ENCODE data around the gene RTL10. TPM values are rescaled to one million over a fixed set of nuclear protein-coding genes. Genes with fewer than 3 reads are reported as not detected.
A peak's percentile ranks its signal among the peaks of the same experiment; 100 is the strongest.

RTL10 gene
- total and polyA plus RNA-seq, 2 of the 13 experiments (the other 11 are each of a cell fraction or from before 2014, with no cell fraction given), result 14.1 to 15.8 TPM

- TF ChIP-seq ZBTB40 (IDR thresholded peaks at IDR 0.05) (no peak), ZBTB40 (CRISPR knock-in tag; IDR thresholded peaks at IDR 0.05) (peak; percentile 95), SOX6 (IDR thresholded peaks at IDR 0.05) (no peak), SOX6 (CRISPR knock-in tag; IDR thresholded peaks at IDR 0.05) (peak; percentile 78), ARID5B (CRISPR knock-in tag; IDR thresholded peaks at IDR 0.05) (peak; percentile 85), AHDC1 (CRISPR knock-in tag; IDR thresholded peaks at IDR 0.05; ENCODE audit: borderline replicate concordance) (peak; percentile 79; the same call in 1 of the 2 replicates), ATF4 (CRISPR knock-in tag; IDR thresholded peaks at IDR 0.05) (peak in 1 of 2 experiments; percentile 37; a peak in 1 of 4 replicates), SIX1 (CRISPR knock-in tag; IDR thresholded peaks at IDR 0.05; ENCODE audit: borderline replicate concordance) (peak; percentile 39; the same call in 1 of the 2 replicates), SMARCE1 (IDR thresholded peaks at IDR 0.05; ENCODE audit: borderline replicate concordance) (no peak)
Measured at GRCh38 chr22:19892257-19892879, 37.7 kb upstream of the RTL10 start (continued).

All from HepG2 (cell line).